Hepatocyte (in vitro differentiated cells): ENCODE data around the gene GRXCR2. TPM values are rescaled to one million over a fixed set of nuclear protein-coding genes. Genes with fewer than 3 reads are reported as not detected.
A peak's percentile ranks its signal among the peaks of the same experiment; 100 is the strongest.

Experiments used
- DNase-seq: peaks from one replicate; pipeline ENCODE4 v3.0.0-alpha.2; 2016; ENCODE audit warnings: low spot score
- H2AFZ ChIP-seq: fragments of 200-600 bp; sonication (generic); 2 replicates; pipeline ENCODE4 v1.6.0; 2016; ENCODE audit warnings: antibody characterized with exemption, mild to moderate bottlenecking
- H3K27ac ChIP-seq: fragments of 200-600 bp; sonication (generic); 2 replicates; pipeline ENCODE4 v1.5.1; 2016; ENCODE audit warnings: mild to moderate bottlenecking
- H3K27me3 ChIP-seq: fragments of 200-600 bp; sonication (generic); 2 replicates; pipeline ENCODE4 v1.6.1; 2016
- H3K36me3 ChIP-seq: fragments of 200-600 bp; sonication (generic); replicated peaks from 2 replicates; pipeline ENCODE4 v1.5.1; 2016; ENCODE audit warnings: low read depth; ENCODE audit not compliant: insufficient read depth
- H3K4me1 ChIP-seq: fragments of 200-600 bp; sonication (generic); 2 replicates; pipeline ENCODE4 v1.5.1; 2016; ENCODE audit warnings: mild to moderate bottlenecking, moderate library complexity; ENCODE audit not compliant: insufficient read depth
- H3K4me2 ChIP-seq: fragments of 200-600 bp; sonication (generic); 2 replicates; pipeline ENCODE4 v1.6.0; 2016
- H3K4me3 ChIP-seq: fragments of 200-600 bp; sonication (generic); 2 replicates; pipeline ENCODE4 v1.5.1; 2016; ENCODE audit warnings: mild to moderate bottlenecking
- H3K79me2 ChIP-seq: fragments of 200-600 bp; sonication (generic); 2 replicates; pipeline ENCODE4 v1.6.0; 2017; ENCODE audit warnings: mild to moderate bottlenecking
- H3K9me2 ChIP-seq: fragments of 200-600 bp; sonication (generic); replicated peaks from 2 replicates; pipeline ENCODE4 v1.6.0; 2017; ENCODE audit warnings: mild to moderate bottlenecking; ENCODE audit not compliant: insufficient read depth
- H3K9me3 ChIP-seq: fragments of 200-600 bp; sonication (generic); 2 replicates; pipeline ENCODE4 v1.5.1; 2016; ENCODE audit warnings: low read depth, mild to moderate bottlenecking
- H4K20me1 ChIP-seq: fragments of 200-600 bp; sonication (generic); 2 replicates; pipeline ENCODE4 v1.6.0; 2016; ENCODE audit warnings: mild to moderate bottlenecking; ENCODE audit not compliant: insufficient read depth, poor library complexity, severe bottlenecking
- EZH2 ChIP-seq: fragments of 200-600 bp; sonication (generic); IDR thresholded peaks from 2 replicates; pipeline ENCODE4 v1.6.1; 2016; ENCODE audit warnings: antibody characterized with exemption, mild to moderate bottlenecking, borderline replicate concordance
- EZH2phosphoT487 ChIP-seq: fragments of 200-600 bp; sonication (generic); IDR thresholded peaks from one replicate; pipeline ENCODE4 v1.6.1; 2018; ENCODE audit warnings: antibody characterized with exemption, mild to moderate bottlenecking, low read depth, moderate library complexity; ENCODE audit not compliant: unreplicated experiment, severe bottlenecking
- WGBS: methylation state at CpG from one replicate; pipeline ENCODE4 v1.1.6; 2016; ENCODE audit warnings: low lambda C conversion rate; ENCODE audit errors: missing lambda C conversion rate; 5-methylcytosine and 5-hydroxymethylcytosine counted together
- polyA plus RNA-seq: library from polyadenylated mRNA; unstranded; fragments of >200 nt; fragmentation: Nextera tagmentation; extraction: Ambion mirVana; gene quantifications from 2 replicates; pipeline ENCODE4 v1.2.1, GENCODE V29; 2016
- total RNA-seq: library from RNA; depleted of rRNA; stranded (reverse); fragments of >200 nt; gene quantifications from 2 replicates; pipeline ENCODE4 v1.2.3, GENCODE V29; 2014
- TF ChIP-seq, protein P1 (sequence below): fragments of 200-600 bp; sonication (generic); IDR thresholded peaks from 2 replicates; pipeline ENCODE4 v1.5.1; 2016; ENCODE audit warnings: antibody characterized with exemption, mild to moderate bottlenecking; ENCODE audit not compliant: poor library complexity

The GRXCR2 gene
- total and polyA plus RNA-seq, 2 experiments from 2014 or later = not detected

DNA sequence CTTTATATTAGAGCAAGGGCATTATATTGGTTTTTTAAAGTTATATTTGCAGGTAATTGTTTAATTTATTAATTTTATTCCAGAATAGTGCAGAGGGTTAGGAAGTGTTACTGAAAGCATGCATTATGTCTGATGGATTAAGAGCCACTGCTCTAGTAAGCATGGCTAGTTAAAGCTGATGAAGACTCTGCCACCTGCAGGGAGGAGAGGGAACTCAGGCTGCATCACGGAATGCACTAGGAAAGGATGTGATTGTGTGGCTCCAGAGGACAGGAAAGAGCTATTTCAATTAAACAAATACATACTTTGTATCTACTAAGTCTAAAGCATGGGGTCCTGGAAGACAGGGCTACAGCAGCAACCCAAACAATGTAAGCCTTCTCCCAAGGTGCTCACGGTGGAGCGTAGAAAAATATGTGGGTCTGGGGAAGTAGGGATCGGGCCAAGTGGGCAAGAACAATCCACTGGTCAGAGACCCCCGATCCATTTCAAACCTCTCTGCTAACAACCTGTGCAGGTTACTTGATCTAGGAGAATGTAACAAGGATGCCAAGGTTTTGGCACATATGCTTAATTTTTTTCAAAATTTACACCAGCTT, 15.3 kb upstream of the GRXCR2 start:
- 67% methylated on average over 5 of the region's 5 CpGs for WGBS
- Histone ChIP-seq H2AFZ (no peak overlapping the region), H3K4me1 (no peaks in the 10 kb centered on the region), H4K20me1 (no peaks in the 10 kb centered on the region), H3K36me3 (no peaks in the 10 kb centered on the region), H3K27me3 (no peaks in the 10 kb centered on the region), H3K79me2 (no peaks in the 10 kb centered on the region), H3K4me3 (no peak overlapping the region), H3K9me3 (no peaks in the 10 kb centered on the region), H3K9me2 (no peaks in the 10 kb centered on the region), H3K4me2 (no peak overlapping the region), H3K27ac (no peak overlapping the region)
- TF ChIP-seq EZH2 = no peak
- TF ChIP-seq, protein P1, sequence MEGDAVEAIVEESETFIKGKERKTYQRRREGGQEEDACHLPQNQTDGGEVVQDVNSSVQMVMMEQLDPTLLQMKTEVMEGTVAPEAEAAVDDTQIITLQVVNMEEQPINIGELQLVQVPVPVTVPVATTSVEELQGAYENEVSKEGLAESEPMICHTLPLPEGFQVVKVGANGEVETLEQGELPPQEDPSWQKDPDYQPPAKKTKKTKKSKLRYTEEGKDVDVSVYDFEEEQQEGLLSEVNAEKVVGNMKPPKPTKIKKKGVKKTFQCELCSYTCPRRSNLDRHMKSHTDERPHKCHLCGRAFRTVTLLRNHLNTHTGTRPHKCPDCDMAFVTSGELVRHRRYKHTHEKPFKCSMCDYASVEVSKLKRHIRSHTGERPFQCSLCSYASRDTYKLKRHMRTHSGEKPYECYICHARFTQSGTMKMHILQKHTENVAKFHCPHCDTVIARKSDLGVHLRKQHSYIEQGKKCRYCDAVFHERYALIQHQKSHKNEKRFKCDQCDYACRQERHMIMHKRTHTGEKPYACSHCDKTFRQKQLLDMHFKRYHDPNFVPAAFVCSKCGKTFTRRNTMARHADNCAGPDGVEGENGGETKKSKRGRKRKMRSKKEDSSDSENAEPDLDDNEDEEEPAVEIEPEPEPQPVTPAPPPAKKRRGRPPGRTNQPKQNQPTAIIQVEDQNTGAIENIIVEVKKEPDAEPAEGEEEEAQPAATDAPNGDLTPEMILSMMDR = peak; percentile 70
- peak; percentile 71 for DNase-seq

DNA sequence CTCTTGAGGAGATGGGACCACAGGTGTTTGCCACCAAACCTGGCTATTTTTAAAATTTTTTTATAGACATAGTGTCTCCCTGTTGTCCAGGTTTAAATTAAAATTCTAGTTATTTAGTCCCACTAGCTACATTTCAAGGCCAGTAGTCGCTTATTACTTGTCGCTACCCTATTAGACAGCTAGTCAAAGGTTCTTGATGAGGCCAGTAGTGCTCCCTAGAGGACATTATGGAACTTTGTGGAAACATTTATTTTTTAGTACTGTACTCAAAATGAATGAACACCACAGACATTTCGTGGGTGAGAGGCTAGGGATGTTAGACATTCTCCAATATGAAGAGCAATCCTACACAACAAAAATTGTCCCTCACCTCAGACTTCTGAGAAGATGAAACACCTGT, 14.4 kb upstream of the GRXCR2 start:
- no peak overlapping the region for H3K4me3 ChIP-seq
- no peaks in the 10 kb centered on the region for H3K9me2 ChIP-seq
- H3K4me2 ChIP-seq = no peak overlapping the region
- no peaks in the 10 kb centered on the region for H4K20me1 ChIP-seq
- DNase-seq = no peak
- H3K9me3 ChIP-seq = no peaks in the 10 kb centered on the region
- H3K79me2 ChIP-seq = no peaks in the 10 kb centered on the region
- 82% methylated on average over 3 of the region's 3 CpGs for WGBS
- no peak overlapping the region for H3K27ac ChIP-seq
- no peaks in the 10 kb centered on the region for H3K27me3 ChIP-seq
- H3K36me3 ChIP-seq = no peaks in the 10 kb centered on the region
- TF ChIP-seq, protein P1 = peak; percentile 21
- TF ChIP-seq EZH2 = no peak
- no peak overlapping the region for H2AFZ ChIP-seq
- no peaks in the 10 kb centered on the region for H3K4me1 ChIP-seq

DNA sequence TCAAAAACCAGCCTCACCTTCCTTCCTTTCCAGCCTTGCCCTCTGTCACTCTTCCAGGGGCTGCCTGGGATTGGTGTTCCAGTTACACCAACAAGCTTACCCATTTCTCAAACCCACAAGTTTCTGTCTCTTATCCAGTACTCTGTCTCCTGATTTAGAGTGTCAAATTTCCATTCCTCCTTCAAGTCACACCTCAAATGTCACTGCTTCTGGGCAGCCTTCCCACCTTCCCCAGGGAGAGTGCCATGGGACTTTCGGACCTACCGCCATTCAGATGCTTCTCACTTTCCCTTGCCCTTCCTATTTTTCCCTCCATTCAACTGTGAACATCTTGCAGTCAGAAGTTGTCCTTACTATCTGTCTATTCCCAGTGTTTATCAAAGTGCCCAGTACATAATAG, 2.0 kb upstream of the GRXCR2 start:
- H3K27ac ChIP-seq = no peak overlapping the region
- no peak overlapping the region for H3K4me3 ChIP-seq
- DNase-seq = no peak
- no peaks in the 10 kb centered on the region for H3K4me1 ChIP-seq
- no peaks in the 10 kb centered on the region for H3K36me3 ChIP-seq
- TF ChIP-seq EZH2phosphoT487 (no peak), EZH2 (no peak)
- TF ChIP-seq, protein P1 = no peak
- WGBS = 95% methylated on average over 2 of the region's 2 CpGs
- no peaks in the 10 kb centered on the region for H3K79me2 ChIP-seq
- no peaks in the 10 kb centered on the region for H4K20me1 ChIP-seq
- H2AFZ ChIP-seq = no peak overlapping the region
- H3K9me3 ChIP-seq = no peaks in the 10 kb centered on the region
- no peaks in the 10 kb centered on the region for H3K9me2 ChIP-seq
- no peaks in the 10 kb centered on the region for H3K27me3 ChIP-seq
- H3K4me2 ChIP-seq = no peak overlapping the region

DNA sequence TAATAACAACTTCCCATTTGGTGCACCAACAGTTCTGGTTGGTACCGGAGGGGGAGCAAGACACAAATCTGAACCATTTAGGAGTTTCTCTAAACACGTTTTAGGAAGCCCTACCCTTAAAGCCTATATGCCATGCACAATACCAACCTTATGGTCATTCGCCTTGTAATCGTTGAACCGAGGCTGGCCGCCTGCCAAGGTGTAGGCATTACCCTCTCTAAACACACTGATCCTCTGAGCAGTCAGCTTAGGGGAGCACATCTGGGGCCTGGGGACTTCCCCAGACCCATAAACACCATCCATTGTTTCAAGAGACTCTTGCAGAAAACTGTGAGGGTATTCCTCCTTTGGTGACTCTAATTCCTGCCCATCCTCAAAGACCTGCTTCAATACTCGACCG, 328 bp downstream of the GRXCR2 start:
- no peak for DNase-seq
- H3K36me3 ChIP-seq = no peaks in the 10 kb centered on the region
- H3K4me1 ChIP-seq = no peaks in the 10 kb centered on the region
- no peaks in the 10 kb centered on the region for H3K9me2 ChIP-seq
- H4K20me1 ChIP-seq = no peaks in the 10 kb centered on the region
- H3K27me3 ChIP-seq = no peaks in the 10 kb centered on the region
- no peak overlapping the region for H3K27ac ChIP-seq
- TF ChIP-seq EZH2 (no peak), EZH2phosphoT487 (no peak)
- TF ChIP-seq, protein P1 = no peak
- H2AFZ ChIP-seq = no peak overlapping the region
- H3K9me3 ChIP-seq = no peaks in the 10 kb centered on the region
- H3K79me2 ChIP-seq = no peaks in the 10 kb centered on the region
- H3K4me3 ChIP-seq = no peak overlapping the region
- 87% methylated on average over 8 of the region's 8 CpGs for WGBS
- H3K4me2 ChIP-seq = no peak overlapping the region
